ENCODE measurements around the gene ODAD2. TPM values are rescaled to one million over a fixed set of nuclear protein-coding genes. Genes with fewer than 3 reads are reported as not detected.

ODAD2 gene
- total RNA-seq, 1 experiment from 2014 or later = not detected

- TF ChIP-seq EZH2 (IDR thresholded peaks at IDR 0.05; ENCODE audit: low read depth) = no peak
- TF ChIP-seq CTCF (conservative IDR thresholded peaks at IDR 0.05) = no peak
These were observed 165.1 kb downstream of the ODAD2 start for GRCh38 chr10:27833792-27834191.

GRCh38 chr10:27832826-27833225 is 166.1 kb downstream of the ODAD2 start:
- H4K20me1 ChIP-seq (ENCODE audit: insufficient read depth) = no peaks in the 10 kb centered on the region
- H2AFZ ChIP-seq = no peak overlapping the region
- no peak for DNase-seq
- intact Hi-C loops (cut with micrococcal nuclease; ENCODE audit: unreplicated experiment) = no loop called here
- no peak overlapping the region for H3K4me2 ChIP-seq
- H3K4me1 ChIP-seq (replicated peaks; ENCODE audit: insufficient read depth) = no peaks in the 10 kb centered on the region
- CTCF ChIA-PET = no interaction called here
- H3K79me2 ChIP-seq (ENCODE audit: low read depth) = no peaks in the 10 kb centered on the region
- POLR2A ChIA-PET (ENCODE audit: unreplicated experiment) = no interaction called here
- no peak overlapping the region for H3K27ac ChIP-seq
- H3K27me3 ChIP-seq (ENCODE audit: insufficient read depth, low read depth) = peaks cover 15% of the 10 kb centered on the region; the same call in 1 of the 2 replicates
- no TSS peak for BruUV-seq (replicated peaks)
- no peak for TF ChIP-seq EZH2 (IDR thresholded peaks at IDR 0.05; ENCODE audit: low read depth)
- TF ChIP-seq CTCF (conservative IDR thresholded peaks at IDR 0.05) = no peak
- no peaks in the 10 kb centered on the region for H3K36me3 ChIP-seq (ENCODE audit: low read depth)
- H3F3A ChIP-seq (ENCODE audit: insufficient read depth, low read depth) = no peaks in the 10 kb centered on the region
- no peaks in the 10 kb centered on the region for H3K9me3 ChIP-seq (ENCODE audit: insufficient read depth, low read depth)
- no peaks in the 10 kb centered on the region for H3K9me2 ChIP-seq (ENCODE audit: insufficient read depth)
- no peak overlapping the region for H3K4me3 ChIP-seq

More at GRCh38 chr10:27833792-27834191, 165.1 kb downstream of the ODAD2 start:
- Histone ChIP-seq H4K20me1 (ENCODE audit: insufficient read depth) (no peaks in the 10 kb centered on the region), H3K27me3 (ENCODE audit: insufficient read depth, low read depth) (peaks cover 10% of the 10 kb centered on the region; the same call in 1 of the 2 replicates), H3K4me1 (replicated peaks; ENCODE audit: insufficient read depth) (no peaks in the 10 kb centered on the region), H3K9me3 (ENCODE audit: insufficient read depth, low read depth) (no peaks in the 10 kb centered on the region), H3K27ac (no peak overlapping the region), H3K9me2 (ENCODE audit: insufficient read depth) (no peaks in the 10 kb centered on the region), H3K4me2 (no peak overlapping the region), H3K36me3 (ENCODE audit: low read depth) (no peaks in the 10 kb centered on the region), H2AFZ (no peak overlapping the region), H3K4me3 (no peak overlapping the region), H3K79me2 (ENCODE audit: low read depth) (no peaks in the 10 kb centered on the region), H3F3A (ENCODE audit: insufficient read depth, low read depth) (no peaks in the 10 kb centered on the region)
- no peak for DNase-seq
- no TSS peak for BruUV-seq (replicated peaks)
- CTCF ChIA-PET = no interaction called here
- POLR2A ChIA-PET (ENCODE audit: unreplicated experiment) = no interaction called here
- intact Hi-C loops (cut with micrococcal nuclease; ENCODE audit: unreplicated experiment) = no loop called here

- Histone ChIP-seq H3K79me2 (ENCODE audit: low read depth) (no peaks in the 10 kb centered on the region), H3F3A (ENCODE audit: insufficient read depth, low read depth) (no peaks in the 10 kb centered on the region), H2AFZ (no peak overlapping the region), H3K27me3 (ENCODE audit: insufficient read depth, low read depth) (peaks cover 5% of the 10 kb centered on the region; the same call in 1 of the 2 replicates), H3K4me1 (replicated peaks; ENCODE audit: insufficient read depth) (no peaks in the 10 kb centered on the region), H4K20me1 (ENCODE audit: insufficient read depth) (no peaks in the 10 kb centered on the region), H3K36me3 (ENCODE audit: low read depth) (no peaks in the 10 kb centered on the region), H3K9me3 (ENCODE audit: insufficient read depth, low read depth) (no peaks in the 10 kb centered on the region), H3K9me2 (ENCODE audit: insufficient read depth) (no peaks in the 10 kb centered on the region), H3K4me3 (no peak overlapping the region), H3K27ac (no peak overlapping the region), H3K4me2 (no peak overlapping the region)
- ChIA-PET CTCF (no interaction called here), POLR2A (ENCODE audit: unreplicated experiment) (no interaction called here)
- intact Hi-C loops (cut with micrococcal nuclease; ENCODE audit: unreplicated experiment) = no loop called here
- DNase-seq = no peak
- no TSS peak for BruUV-seq (replicated peaks)
- TF ChIP-seq EZH2 (IDR thresholded peaks at IDR 0.05; ENCODE audit: low read depth) = no peak
- TF ChIP-seq CTCF (conservative IDR thresholded peaks at IDR 0.05) = no peak
These were observed 172.5 kb downstream of the ODAD2 start for GRCh38 chr10:27826369-27826768.
